Naive B cell (primary cell): ENCODE data around the gene TNNT1. TPM values are rescaled to one million over a fixed set of nuclear protein-coding genes. Genes with fewer than 3 reads are reported as not detected.
A peak's percentile ranks its signal among the peaks of the same experiment; 100 is the strongest.
"Not testable (repeated sequence)": the region's sequence is repeated elsewhere in the genome, so short reads cannot be mapped to it uniquely, and the experiment has no call there.

ENCODE experiments used
- ATAC-seq, 2 donors: fragments of 150-1000 bp; cut with Tn5 transposase; 2 replicates each; pipeline ENCODE4 v1.10.0; 2021; ENCODE audit warnings: low read depth in 2 of 2, mild to moderate bottlenecking in 2 of 2, moderate library complexity in 2 of 2
- DNase-seq: peaks from one replicate; pipeline ENCODE4 v3.0.0; 2022
- H3K27ac Mint-ChIP-seq, 6 donors: one replicate each; pipeline ENCODE4 v1.8.0; 2020 to 2022; ENCODE audit warnings: mild to moderate bottlenecking in 6 of 6, mixed read lengths in 6 of 6, moderate library complexity in 5 of 6, inconsistent platforms in 2 of 6
- H3K27me3 Mint-ChIP-seq, 3 donors: one replicate each; pipeline ENCODE4 v1.8.0; 2021 to 2022; ENCODE audit warnings: mixed read lengths in 3 of 3, mild to moderate bottlenecking in 1 of 3
- H3K36me3 Mint-ChIP-seq, 2 donors: one replicate each; pipeline ENCODE4 v1.8.0; 2020 to 2022; ENCODE audit warnings: mixed read lengths in 2 of 2, inconsistent platforms in 1 of 2, mild to moderate bottlenecking in 1 of 2
- H3K4me1 Mint-ChIP-seq, 3 donors: one replicate each; pipeline ENCODE4 v1.8.0; 2020 to 2022; ENCODE audit warnings: mixed read lengths in 3 of 3, inconsistent platforms in 1 of 3, mild to moderate bottlenecking in 1 of 3, moderate library complexity in 1 of 3
- H3K4me3 Mint-ChIP-seq, 8 donors: one replicate each; pipeline ENCODE4 v1.8.0; 2020 to 2022; ENCODE audit warnings: mild to moderate bottlenecking in 8 of 8, mixed read lengths in 8 of 8, moderate library complexity in 8 of 8, inconsistent platforms in 2 of 8
- H3K9me3 Mint-ChIP-seq, 7 donors: one replicate each; pipeline ENCODE4 v1.8.0; 2020 to 2022; ENCODE audit warnings: mixed read lengths in 7 of 7, mild to moderate bottlenecking in 5 of 7, inconsistent platforms in 2 of 7, moderate library complexity in 1 of 7
- polyA plus RNA-seq, 6 donors: library from polyadenylated mRNA; unstranded; fragments of 300-500 nt; fragmentation: Illumina TruSeq; gene quantifications; one replicate each; pipeline ENCODE4 v1.2.3, GENCODE V29; 2021; ENCODE audit warnings: low read depth in 6 of 6

TNNT1 gene
- polyA plus RNA-seq, 6 donors from 2014 or later: not detected

- ATAC-seq: no peak
- Mint-ChIP-seq H3K4me3 (peak overlapping the region in 2 of 8 donors; percentile 55 to 73), H3K27me3 (peaks cover 56 to 97% (median 93%) of the 10 kb centered on the region in 3 donors), H3K9me3 (peaks cover 5 to 11% (median 6%) of the 10 kb centered on the region in 7 donors), H3K36me3 (peaks cover 0 to 26% of the 10 kb centered on the region in 2 donors), H3K4me1 (peaks cover 37 to 46% (median 43%) of the 10 kb centered on the region in 3 donors), H3K27ac (peak overlapping the region in 3 of 6 donors; percentile 59 to 74 (median 61))
- DNase-seq: no peak
Observed at GRCh38 chr19:55175117-55175867, 26.3 kb upstream of the TNNT1 start.

GRCh38 chr19:55174425-55175116 is 25.6 kb upstream of the TNNT1 start:
- Mint-ChIP-seq H3K4me1 (peaks cover 32 to 39% (median 38%) of the 10 kb centered on the region in 3 donors), H3K36me3 (peaks cover 0 to 26% of the 10 kb centered on the region in 2 donors), H3K27me3 (peaks cover 56 to 94% (median 93%) of the 10 kb centered on the region in 3 donors), H3K4me3 (peak overlapping the region in 7 of 8 donors; percentile 72 to 87 (median 79)), H3K9me3 (peaks cover 4 to 11% (median 6%) of the 10 kb centered on the region in 7 donors), H3K27ac (peak overlapping the region in 2 of 6 donors; percentile 61 to 70)
- ATAC-seq: no peak
- DNase-seq: no peak

GRCh38 chr19:55173714-55174409 is 24.9 kb upstream of the TNNT1 start:
- DNase-seq: no peak
- peak; percentile 50 to 61 for ATAC-seq
- Mint-ChIP-seq H3K27ac (no peak overlapping the region), H3K27me3 (peaks cover 56 to 94% (median 94%) of the 10 kb centered on the region in 3 donors), H3K4me1 (peaks cover 25 to 32% (median 31%) of the 10 kb centered on the region in 3 donors), H3K9me3 (peaks cover 3 to 11% (median 6%) of the 10 kb centered on the region in 7 donors), H3K36me3 (peaks cover 0 to 26% of the 10 kb centered on the region in 2 donors), H3K4me3 (peak overlapping the region; percentile 66 to 87 (median 80))

- ATAC-seq (no peak), DNase-seq (no peak)
- Mint-ChIP-seq H3K36me3 (peaks cover 0 to 26% of the 10 kb centered on the region in 2 donors), H3K9me3 (peaks cover 3 to 11% (median 6%) of the 10 kb centered on the region in 7 donors), H3K27ac (peak overlapping the region in 1 of 6 donors; percentile 56), H3K27me3 (peaks cover 57 to 90% (median 90%) of the 10 kb centered on the region in 3 donors), H3K4me1 (peaks cover 22 to 26% (median 26%) of the 10 kb centered on the region in 3 donors), H3K4me3 (peak overlapping the region; percentile 66 to 87 (median 80))
Observed at GRCh38 chr19:55173186-55173713, 24.2 kb upstream of the TNNT1 start.

GRCh38 chr19:55172741-55173140 is 23.7 kb upstream of the TNNT1 start:
- peaks cover 18 to 26% (median 22%) of the 10 kb centered on the region in 3 donors for H3K4me1 Mint-ChIP-seq
- peak overlapping the region; percentile 53 to 81 (median 76) for H3K4me3 Mint-ChIP-seq
- DNase-seq (no peak), ATAC-seq (no peak)
- H3K36me3 Mint-ChIP-seq: peaks cover 0 to 26% of the 10 kb centered on the region in 2 donors
- H3K27ac Mint-ChIP-seq: peak overlapping the region in 1 of 6 donors; percentile 37
- H3K27me3 Mint-ChIP-seq: peaks cover 57 to 90% (median 88%) of the 10 kb centered on the region in 3 donors
- H3K9me3 Mint-ChIP-seq: peaks cover 3 to 11% (median 6%) of the 10 kb centered on the region in 7 donors

GRCh38 chr19:55172318-55172717 is 23.3 kb upstream of the TNNT1 start:
- Mint-ChIP-seq H3K4me1 (peaks cover 17 to 26% (median 23%) of the 10 kb centered on the region in 3 donors), H3K4me3 (peak overlapping the region; percentile 53 to 81 (median 76)), H3K9me3 (peaks cover 3 to 11% (median 6%) of the 10 kb centered on the region in 7 donors), H3K36me3 (peaks cover 0 to 26% of the 10 kb centered on the region in 2 donors), H3K27me3 (peaks cover 57 to 90% (median 89%) of the 10 kb centered on the region in 3 donors)
- ATAC-seq, DNase-seq, H3K27ac Mint-ChIP-seq: not testable (repeated sequence)

GRCh38 chr19:55171440-55171839 is 22.4 kb upstream of the TNNT1 start:
- H3K4me3 Mint-ChIP-seq: peak overlapping the region in 4 of 8 donors; percentile 34 to 81 (median 37)
- peaks cover 56 to 90% (median 89%) of the 10 kb centered on the region in 3 donors for H3K27me3 Mint-ChIP-seq
- ATAC-seq (no peak), DNase-seq (no peak)
- H3K9me3 Mint-ChIP-seq: peaks cover 6 to 18% (median 12%) of the 10 kb centered on the region in 7 donors
- H3K4me1 Mint-ChIP-seq: peaks cover 25 to 35% (median 32%) of the 10 kb centered on the region in 3 donors
- peak overlapping the region in 1 of 6 donors; percentile 76 for H3K27ac Mint-ChIP-seq
- H3K36me3 Mint-ChIP-seq: peaks cover 7 to 33% of the 10 kb centered on the region in 2 donors

- Mint-ChIP-seq H3K9me3 (peaks cover 6 to 25% (median 15%) of the 10 kb centered on the region in 7 donors), H3K4me1 (peaks cover 25 to 33% (median 29%) of the 10 kb centered on the region in 3 donors), H3K27me3 (peaks cover 59 to 90% (median 87%) of the 10 kb centered on the region in 3 donors), H3K4me3 (no peak overlapping the region), H3K36me3 (peaks cover 7 to 31% of the 10 kb centered on the region in 2 donors), H3K27ac (peak overlapping the region in 1 of 6 donors; percentile 35)
- ATAC-seq: no peak
- DNase-seq: no peak
Observed at GRCh38 chr19:55169136-55169535, 20.1 kb upstream of the TNNT1 start.

GRCh38 chr19:55166530-55167268 is 17.7 kb upstream of the TNNT1 start, which contains the start of gene DNAAF3:
Gene DNAAF3, minus strand, starts transcription at chr19:55166613. Its CDS starts 200 bp downstream, at chr19:55166413.
- Mint-ChIP-seq H3K9me3 (peaks cover 4 to 20% (median 12%) of the 10 kb centered on the region in 7 donors), H3K27me3 (peaks cover 52 to 75% (median 69%) of the 10 kb centered on the region in 3 donors), H3K27ac (peak within 1 kb of the TSS in 5 of 6 donors; percentile 56 to 83 (median 63)), H3K36me3 (peaks cover 7 to 17% of the 10 kb centered on the region in 2 donors), H3K4me1 (peaks cover 10 to 18% (median 14%) of the 10 kb centered on the region in 3 donors), H3K4me3 (peak within 1 kb of the TSS; percentile 4 to 67 (median 40))
- DNase-seq (peak; percentile 43), ATAC-seq (peak; percentile 72 to 73)

- ATAC-seq (peak; percentile 32 to 61), DNase-seq (no peak)
- Mint-ChIP-seq H3K4me3 (peak overlapping the region in 5 of 8 donors; percentile 29 to 67 (median 41)), H3K36me3 (peaks cover 7 to 12% of the 10 kb centered on the region in 2 donors), H3K27me3 (peaks cover 46 to 77% (median 63%) of the 10 kb centered on the region in 3 donors), H3K27ac (peak overlapping the region in 4 of 6 donors; percentile 45 to 83 (median 62)), H3K9me3 (peaks cover 0 to 15% (median 9%) of the 10 kb centered on the region in 7 donors), H3K4me1 (peaks cover 10 to 16% (median 14%) of the 10 kb centered on the region in 3 donors)
Observed at GRCh38 chr19:55165952-55166529, 17.0 kb upstream of the TNNT1 start.

- no peak for ATAC-seq
- H3K27me3 Mint-ChIP-seq: peaks cover 43 to 84% (median 66%) of the 10 kb centered on the region in 3 donors
Observed at GRCh38 chr19:55161571-55162322, 12.7 kb upstream of the TNNT1 start.

More at GRCh38 chr19:55161571-55162322, 12.7 kb upstream of the TNNT1 start:
- H3K4me3 Mint-ChIP-seq: no peak overlapping the region
- H3K36me3 Mint-ChIP-seq: peaks cover 3 to 30% of the 10 kb centered on the region in 2 donors
- peaks cover 12 to 28% (median 15%) of the 10 kb centered on the region in 3 donors for H3K4me1 Mint-ChIP-seq
- H3K9me3 Mint-ChIP-seq: peaks cover 0 to 14% (median 6%) of the 10 kb centered on the region in 7 donors
- DNase-seq: no peak
- H3K27ac Mint-ChIP-seq: no peak overlapping the region
